Lung microvascular endothelial cell (primary cell): ENCODE data around the gene AGAP3. TPM values are rescaled to one million over a fixed set of nuclear protein-coding genes. Genes with fewer than 3 reads are reported as not detected.

Experiments
- DNase-seq, 2 donors: peaks; one replicate each; pipeline versions ENCODE4 v3.0.0 to v3.0.0-alpha.2; 2010; ENCODE audit warnings: low read depth in 2 of 2
- total RNA-seq: library from RNA; depleted of rRNA; stranded (reverse); fragments of >200 nt; gene quantifications from 2 replicates; pipeline ENCODE4 v1.2.1, GENCODE V29; 2014

Gene AGAP3
- total RNA-seq, 1 donor from 2014 or later: 62.5 TPM

DNA sequence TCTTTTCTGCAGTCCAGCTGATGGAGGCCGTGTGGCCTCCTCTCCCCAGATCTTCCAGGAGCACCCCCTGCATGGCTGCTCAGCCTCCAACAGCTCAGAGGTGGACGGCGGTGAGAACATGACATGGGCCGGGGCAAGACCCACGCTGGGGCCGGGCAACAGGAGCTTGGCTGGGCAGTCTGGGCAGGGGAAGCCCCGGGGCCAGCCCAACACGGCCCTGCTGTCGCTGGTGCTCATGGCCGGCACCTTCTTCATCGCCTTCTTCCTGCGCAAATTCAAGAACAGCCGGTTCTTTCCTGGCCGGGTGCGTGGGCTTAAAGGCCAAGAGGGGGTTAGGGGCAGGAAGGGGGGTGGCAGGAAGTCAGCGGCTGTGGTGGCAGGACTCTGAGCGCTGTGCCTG is 12.3 kb upstream of the AGAP3 start:
- no peak for DNase-seq

DNA sequence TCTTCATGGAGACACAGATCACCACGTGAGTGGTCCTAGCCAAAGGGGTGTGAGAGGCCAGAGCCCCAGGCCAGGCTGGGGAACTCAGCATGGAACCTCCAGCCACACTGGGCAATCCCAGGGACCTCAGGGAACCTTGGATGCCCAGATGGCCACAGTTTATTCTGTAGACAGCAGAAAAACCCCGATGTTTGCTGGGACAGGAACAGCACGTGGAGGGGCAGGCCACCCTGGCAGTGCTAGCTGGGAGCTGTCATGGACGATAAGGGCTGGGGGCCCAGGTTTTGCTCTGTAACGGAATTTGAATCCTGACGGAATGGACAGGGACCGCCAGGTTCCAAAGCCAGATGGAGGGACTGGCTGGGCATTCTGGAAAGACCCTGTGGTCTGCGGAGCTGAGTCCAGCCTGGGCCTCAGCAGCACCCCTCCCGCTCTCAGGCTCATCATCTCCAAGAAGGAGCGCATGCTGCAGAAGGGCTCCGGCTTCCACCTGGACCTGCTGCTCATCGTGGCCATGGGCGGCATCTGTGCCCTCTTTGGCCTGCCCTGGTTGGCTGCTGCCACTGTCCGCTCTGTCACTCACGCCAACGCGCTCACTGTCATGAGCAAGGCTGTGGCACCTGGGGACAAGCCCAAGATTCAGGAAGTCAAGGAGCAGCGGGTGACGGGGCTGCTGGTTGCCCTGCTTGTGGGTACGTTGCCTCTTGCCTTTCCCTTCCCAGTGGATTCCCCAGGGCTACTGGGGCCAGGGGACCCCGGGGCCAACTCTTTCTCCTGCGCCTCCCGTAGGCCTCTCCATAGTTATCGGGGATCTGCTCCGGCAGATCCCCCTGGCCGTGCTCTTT is 11.2 kb upstream of the AGAP3 start:
- DNase-seq: no peak

DNA sequence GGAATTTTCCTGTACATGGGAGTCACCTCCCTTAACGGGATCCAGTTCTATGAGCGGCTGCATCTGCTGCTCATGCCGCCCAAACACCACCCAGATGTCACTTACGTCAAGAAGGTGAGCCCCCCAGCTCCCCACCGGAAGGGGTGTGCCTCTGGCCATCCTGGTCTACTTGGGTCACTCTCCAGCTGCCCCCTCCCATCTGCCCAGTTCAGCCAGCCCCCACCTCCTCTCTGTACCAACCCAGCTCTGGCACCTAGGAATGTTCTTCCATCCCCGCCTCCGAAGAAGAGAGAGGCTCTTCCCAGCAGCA is 10.7 kb upstream of the AGAP3 start:
- DNase-seq: no peak

DNA sequence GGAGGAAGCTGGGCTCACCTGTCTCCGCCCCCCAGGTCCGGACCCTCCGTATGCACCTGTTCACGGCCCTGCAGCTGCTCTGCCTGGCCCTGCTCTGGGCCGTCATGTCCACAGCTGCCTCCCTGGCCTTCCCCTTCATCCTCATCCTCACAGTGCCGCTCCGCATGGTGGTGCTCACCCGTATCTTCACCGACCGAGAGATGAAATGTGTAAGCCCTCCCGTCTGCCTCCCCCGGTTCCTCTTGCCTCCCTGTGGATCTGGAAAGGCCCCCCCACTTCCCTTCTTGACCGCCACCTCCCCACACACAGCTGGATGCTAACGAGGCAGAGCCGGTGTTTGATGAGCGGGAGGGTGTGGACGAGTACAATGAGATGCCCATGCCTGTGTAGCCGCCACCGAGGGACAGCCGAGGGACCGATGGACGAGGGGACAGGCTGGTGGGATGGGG is 10.3 kb upstream of the AGAP3 start:
- no peak for DNase-seq

DNA sequence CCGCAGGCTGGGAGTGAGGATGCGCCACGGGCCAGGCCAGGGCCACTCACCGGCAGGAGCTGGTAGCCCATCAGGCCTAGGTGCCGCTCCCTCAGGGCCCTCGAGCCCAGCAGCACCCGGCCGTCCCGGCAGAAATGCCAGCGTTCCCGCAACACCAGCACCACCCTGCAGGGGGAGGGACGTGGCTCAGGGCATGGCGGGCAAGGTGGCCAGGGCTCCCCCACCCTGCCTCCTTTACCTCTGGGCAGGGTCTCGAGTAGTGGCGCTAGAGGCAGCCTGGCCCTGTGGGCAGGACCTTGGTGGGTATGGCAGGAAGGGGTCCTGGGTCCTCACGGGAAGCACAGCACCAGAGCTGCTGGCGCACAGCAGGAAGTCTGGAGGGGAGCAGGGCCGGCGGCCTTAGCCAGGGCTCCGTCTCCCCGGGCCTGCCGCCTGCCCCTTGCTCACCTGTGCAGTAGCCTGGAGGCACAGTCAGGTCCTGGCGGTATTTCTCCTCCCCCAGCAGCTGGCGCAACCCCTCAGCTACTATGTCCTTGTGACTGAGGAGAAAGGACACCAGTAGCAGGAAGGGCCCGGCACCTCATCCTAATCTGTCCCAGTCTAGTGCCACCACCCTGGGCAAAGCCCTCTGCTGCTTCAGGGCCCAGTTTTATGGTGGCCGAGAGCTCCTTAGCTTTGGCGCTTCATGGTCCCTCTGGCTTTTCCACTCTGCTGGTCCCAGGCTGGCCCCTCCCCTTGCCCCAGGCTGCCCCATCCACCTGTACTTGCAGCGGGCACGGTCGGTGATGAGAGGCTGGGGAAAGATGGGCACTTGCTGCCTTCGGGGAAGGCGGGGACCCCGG is 9.2 kb upstream of the AGAP3 start:
- peak; percentile 24 to 42 for DNase-seq

DNA sequence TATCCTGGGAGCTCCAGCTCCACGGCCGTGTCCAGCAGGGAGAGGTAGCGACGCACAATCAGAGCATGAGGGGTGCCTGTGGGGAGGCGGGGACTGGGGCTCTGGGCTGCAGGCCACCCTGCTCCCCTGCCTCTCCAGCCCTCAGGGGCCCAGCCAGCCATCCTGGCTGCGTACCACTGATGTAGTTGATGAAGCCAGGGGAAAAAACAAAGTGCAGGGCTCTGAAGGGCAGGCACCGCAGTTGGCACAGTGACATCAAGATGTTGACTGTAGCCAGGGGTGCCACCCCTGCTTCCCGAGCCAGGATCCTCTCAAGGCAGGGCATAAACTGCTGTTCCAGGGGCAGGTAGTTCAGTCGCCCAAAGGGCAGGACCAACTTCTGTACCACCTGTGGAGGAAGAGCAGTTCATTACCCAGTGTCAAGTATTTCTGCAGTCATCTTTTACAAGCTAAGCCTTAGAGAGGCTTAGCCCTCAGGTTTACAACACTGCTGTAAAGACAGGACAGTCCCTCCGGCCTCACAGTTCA is 8.5 kb upstream of the AGAP3 start:
- DNase-seq: no peak

DNA sequence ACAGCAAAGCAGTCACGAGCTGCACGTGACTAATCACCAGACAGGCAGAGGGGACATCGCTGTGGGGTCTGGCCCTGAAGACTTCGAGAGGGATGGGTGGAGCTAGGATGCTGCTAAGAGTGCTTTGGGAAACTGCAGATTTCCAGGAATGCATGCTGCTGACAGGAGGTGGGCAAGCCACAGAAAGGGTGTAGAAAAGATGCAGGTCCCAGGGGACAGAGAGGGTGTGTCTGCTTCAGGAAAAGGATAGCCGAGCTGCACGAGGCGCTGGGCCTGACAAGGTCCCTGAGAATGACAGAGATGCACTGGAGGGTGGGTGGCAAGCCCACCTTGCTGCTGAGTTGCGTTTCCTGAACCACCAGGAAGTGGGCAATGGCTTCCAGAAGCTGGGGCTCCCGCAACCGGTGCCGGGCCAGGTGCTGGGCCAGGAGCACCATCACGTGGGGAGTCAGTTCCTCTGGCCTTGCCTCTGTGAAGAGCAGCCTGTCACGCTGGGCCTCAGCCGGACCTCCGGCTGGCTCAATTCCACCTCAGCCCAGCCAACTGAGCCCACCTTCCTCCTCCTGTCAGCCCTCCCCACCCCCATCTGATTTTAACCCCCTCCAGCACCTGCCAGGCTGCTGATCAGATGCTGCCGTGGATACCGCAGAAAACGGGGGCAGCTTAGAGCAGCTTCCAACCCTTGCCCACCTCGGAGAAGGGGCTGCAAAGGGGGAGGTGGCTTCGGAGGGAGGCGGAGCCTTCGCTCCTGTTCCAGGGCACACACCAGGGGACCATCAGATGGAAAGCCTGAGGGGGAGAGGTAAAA is 7.8 kb upstream of the AGAP3 start:
- no peak for DNase-seq

- DNase-seq: no peak
These were observed 6.9 kb upstream of the AGAP3 start for GRCh38 chr7:151079199-151079910.

DNA sequence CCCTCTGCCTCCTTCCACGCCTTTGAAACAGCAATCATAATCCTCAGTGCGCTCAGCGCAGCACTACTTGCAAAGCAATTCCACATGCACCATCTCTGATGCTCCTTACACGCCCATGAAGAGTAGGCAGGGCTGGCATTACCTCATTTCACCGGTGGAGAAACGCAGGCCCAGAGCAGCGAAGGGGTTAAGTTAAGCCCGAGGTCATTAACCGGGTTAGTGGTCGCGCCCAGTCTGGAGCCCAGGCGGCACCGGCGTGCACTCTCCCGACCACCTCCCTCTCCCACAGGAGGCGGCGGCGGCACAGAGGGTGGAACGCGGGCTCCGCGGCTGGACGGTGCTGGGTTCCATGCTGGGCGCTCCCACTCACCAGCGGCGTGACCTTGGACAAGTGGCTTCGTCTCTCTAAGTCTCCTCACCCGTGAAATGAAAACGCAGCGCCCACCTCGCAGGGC is 6.2 kb upstream of the AGAP3 start:
- DNase-seq: peak; percentile 36 to 50

DNA sequence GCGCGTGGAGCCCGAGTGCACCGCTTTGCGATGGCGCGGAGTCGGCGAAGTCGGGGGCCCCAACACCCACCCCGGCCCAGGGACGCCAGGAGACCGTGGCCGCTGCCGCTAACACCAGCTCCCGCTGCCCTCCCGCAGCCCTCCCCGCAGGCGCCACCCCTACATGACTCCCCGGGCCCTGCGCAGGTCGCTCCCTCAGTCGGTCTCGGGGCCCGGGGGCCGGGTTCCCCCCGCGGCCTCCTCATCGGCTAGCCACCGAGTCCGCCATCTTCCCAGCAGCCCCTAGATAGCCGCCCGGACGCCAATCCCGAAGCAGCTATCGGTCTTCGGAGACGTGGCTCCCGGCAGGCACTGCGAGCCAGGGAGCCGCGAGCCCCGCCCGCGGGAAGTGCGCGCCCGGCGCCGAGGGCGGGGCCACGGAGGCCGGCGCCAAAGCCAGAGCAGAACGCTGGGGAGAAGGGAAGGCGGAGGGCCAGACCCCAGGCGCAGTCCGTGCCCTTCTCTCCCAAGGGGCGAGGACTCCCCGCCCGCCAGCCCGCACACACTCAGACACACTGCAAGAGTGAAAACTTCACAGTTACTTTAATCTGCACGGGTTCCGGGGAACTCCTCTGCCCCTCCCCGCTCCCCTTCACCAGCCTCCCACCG is 5.6 kb upstream of the AGAP3 start, which contains the start of gene FASTK:
Gene FASTK (minus strand): TSS at position 288 of the 648 bp plus-strand sequence. CDS start 43 bp downstream, at position 245.
- peak; percentile 87 to 93 for DNase-seq

DNA sequence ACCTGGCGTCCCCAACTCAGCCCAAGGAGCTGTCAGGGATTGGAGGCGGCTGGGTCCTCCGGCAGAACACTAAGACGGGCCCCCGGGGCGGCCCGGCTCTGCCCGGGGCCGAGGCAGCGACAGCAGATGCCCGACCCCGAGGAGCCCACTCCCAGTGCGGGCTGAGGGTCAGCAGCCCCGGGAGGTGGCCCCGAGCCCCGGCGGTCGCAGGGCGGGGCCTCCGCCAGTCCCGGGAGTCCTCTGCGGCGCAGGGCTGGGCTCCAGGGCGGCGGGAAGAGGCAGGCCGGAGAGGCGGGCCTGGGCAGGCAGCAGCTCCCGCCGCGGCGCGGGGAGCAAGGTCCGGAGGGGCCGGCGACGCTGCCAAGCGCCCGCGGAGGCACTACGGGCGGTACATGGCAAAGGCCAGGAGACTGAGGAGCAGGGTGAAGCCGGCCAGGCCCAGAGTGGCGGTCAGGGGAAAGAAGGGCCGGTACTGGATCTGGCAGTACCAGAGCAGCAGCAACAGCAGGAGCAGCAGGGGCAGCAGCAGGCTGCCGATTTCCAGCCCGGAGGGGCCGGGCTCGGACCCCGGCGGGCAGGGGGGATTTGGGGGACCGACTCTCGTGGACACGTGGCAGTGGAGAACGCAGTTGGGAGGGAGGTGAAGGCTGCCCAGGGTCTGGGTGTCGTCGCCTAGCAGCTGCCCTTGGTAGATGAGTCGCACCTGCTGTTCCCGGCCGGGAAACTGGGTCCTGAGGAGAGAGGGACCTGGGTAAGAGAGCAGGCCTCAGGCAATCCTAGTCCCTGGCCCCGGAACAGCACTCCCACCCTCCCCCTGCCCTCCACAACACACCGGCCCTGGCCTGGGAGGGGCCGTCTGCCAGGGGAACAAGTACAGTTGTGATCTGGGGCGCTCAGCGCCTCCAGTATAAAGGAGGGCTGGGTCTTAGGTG is 4.8 kb upstream of the AGAP3 start:
- DNase-seq: peak; percentile 37 to 38

DNA sequence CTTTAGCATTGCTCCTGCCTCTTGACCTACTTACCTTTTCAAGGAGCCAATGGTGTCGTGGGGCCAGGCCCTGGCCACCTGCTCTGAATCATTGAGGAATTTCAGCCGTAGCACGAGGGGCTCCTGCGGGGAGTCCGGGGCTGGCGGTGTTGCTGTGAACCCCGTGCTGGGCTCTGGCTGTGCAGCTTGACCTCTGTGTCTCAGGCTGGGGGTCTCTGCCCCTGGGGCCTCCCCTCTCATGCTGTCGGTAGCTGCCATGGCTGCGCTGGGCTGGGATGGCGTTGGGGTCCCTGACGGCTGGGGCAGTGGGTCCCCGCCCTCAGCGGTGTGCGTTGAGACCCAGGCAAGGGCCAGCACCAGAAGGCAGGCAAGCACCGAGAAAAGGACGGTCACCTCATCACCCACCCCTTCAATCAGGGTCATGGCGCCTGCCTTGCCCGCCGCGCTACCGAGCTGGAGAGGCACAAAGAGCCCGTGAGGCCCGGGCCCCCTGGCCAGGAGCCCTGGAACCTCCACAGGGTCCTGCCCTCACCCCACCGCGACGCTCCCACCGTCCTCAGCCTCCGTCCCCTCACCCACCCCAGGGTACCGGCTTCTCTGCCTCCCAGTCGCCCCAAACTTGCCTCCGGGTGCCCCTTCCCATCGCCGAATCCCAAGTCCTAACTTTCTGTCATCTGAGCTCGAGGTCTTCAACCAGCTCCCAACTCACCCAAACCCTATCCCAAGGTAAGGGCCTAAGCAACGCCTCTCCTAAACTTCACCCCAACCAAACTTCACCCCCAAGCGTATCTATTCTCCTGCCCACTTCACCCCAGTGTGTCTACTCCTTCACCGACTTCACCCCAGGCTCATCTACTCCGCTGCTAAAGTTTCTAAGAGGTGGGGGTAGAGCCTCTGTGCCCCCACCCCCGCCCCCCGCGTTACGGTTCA is 3.9 kb upstream of the AGAP3 start:
- no peak for DNase-seq

DNA sequence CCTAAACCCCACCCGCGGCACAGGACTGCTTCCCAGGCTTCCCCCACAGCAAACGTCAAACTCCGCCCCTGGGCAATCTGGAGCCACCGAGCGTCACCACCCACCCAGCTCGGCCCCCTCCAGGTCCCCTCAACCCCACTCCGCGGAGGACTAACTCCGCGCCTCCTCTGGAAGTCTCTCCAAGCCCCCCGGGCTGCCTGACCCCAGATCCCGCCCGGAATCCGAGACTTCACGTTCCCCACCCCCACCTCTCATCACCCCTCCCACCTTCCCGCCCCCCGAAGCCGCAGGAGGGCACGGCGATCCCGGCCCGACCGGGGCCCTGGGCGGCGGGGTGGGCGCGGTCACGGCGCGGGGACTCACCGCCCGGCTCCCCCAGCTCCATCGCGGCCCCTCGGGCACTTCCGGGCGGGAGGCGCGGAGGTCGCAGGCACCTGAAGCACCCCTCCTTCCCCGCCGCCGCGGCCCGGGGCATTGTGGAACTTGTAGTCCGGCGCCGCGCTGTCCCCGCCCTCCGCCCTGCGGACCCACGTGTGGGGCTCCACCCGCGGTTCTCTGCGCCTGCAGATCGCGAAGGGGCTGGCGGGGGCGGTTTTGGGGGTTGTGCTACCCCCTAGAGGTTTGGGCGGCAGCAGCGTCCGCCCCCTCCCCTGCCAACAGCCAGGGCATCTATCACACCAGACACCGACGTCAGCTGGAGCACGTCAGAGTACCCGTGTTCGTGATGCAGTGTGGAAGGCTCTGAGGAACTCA is 3.0 kb upstream of the AGAP3 start, which contains the start of gene TMUB1:
Gene TMUB1 (minus strand): TSS at position 423 of the 753 bp plus-strand sequence. CDS start 930 bp downstream, outside the sequence.
- DNase-seq: peak; percentile 60 to 70

DNA sequence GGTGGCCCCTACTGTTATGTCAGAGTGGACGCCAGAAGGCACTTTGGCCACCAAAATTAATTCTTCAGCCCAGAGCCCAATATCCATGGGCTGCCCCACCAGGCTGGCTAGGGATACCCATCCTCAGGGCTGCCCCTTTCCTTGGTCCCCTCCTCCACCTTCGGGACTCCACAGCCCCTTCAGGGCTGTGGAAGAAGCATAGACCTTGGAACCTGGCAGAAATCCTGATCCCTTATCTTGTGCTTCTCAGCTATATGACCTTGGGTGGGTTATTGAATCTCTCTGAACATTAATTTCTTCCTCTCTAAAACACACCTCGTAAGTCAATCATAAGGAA is 2.5 kb upstream of the AGAP3 start:
- DNase-seq: no peak

GRCh38 chr7:151085329-151085690 is 965 bp upstream of the AGAP3 start:
- peak; percentile 41 to 90 for DNase-seq

GRCh38 chr7:151086802-151087244 is 548 bp downstream of the AGAP3 start:
- peak; percentile 50 to 53 for DNase-seq
